ENCODE data around the gene CELF2.
A peak's percentile ranks its signal among the peaks of the same experiment; 100 is the strongest.

Gene CELF2

DNA sequence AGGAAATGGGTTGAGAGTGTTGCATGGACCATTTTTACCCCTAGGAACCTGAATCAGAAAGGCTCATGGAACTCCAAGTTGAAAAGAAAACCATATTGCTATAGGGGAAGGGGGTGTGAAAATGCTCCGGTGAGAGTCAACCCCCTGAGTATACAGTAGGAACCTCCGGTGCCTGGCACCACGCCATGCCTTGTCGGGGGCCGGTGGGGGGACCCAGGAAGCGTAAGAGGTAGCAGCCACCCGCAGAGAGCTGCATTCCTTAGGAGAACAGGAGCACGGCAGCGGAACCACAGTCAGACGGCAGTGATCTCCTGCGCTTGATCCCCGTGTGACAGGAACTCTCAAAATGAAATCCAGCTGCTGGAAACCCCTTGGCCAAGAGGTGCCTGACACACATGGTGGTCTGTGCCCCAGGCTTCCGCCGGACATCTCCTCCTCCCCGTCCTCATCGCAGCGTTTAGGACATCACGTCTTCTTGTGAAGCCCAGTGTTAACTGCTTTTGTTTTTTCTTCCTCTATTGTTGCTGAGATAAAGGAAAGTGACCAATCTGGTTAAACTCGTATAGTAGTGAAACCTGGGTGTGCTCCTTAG lies 186.8 kb downstream of the CELF2 start:
- H3K4me3 ChIP-seq (ENCODE audit: low read depth, low read length), result no peak overlapping the region
- TF ChIP-seq, protein P1, sequence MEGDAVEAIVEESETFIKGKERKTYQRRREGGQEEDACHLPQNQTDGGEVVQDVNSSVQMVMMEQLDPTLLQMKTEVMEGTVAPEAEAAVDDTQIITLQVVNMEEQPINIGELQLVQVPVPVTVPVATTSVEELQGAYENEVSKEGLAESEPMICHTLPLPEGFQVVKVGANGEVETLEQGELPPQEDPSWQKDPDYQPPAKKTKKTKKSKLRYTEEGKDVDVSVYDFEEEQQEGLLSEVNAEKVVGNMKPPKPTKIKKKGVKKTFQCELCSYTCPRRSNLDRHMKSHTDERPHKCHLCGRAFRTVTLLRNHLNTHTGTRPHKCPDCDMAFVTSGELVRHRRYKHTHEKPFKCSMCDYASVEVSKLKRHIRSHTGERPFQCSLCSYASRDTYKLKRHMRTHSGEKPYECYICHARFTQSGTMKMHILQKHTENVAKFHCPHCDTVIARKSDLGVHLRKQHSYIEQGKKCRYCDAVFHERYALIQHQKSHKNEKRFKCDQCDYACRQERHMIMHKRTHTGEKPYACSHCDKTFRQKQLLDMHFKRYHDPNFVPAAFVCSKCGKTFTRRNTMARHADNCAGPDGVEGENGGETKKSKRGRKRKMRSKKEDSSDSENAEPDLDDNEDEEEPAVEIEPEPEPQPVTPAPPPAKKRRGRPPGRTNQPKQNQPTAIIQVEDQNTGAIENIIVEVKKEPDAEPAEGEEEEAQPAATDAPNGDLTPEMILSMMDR (IDR thresholded peaks at IDR 0.05; ENCODE audit: low read depth, low read length), result no peak
- TF ChIP-seq, protein P2, sequence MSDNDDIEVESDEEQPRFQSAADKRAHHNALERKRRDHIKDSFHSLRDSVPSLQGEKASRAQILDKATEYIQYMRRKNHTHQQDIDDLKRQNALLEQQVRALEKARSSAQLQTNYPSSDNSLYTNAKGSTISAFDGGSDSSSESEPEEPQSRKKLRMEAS (IDR thresholded peaks at IDR 0.05; ENCODE audit: low read depth, low read length), result no peak
- TF ChIP-seq MYC (IDR thresholded peaks at IDR 0.05; ENCODE audit: low read depth, low read length) (no peak), POLR2A (IDR thresholded peaks at IDR 0.05; ENCODE audit: extremely low read depth, insufficient read length) (no peak)

DNA sequence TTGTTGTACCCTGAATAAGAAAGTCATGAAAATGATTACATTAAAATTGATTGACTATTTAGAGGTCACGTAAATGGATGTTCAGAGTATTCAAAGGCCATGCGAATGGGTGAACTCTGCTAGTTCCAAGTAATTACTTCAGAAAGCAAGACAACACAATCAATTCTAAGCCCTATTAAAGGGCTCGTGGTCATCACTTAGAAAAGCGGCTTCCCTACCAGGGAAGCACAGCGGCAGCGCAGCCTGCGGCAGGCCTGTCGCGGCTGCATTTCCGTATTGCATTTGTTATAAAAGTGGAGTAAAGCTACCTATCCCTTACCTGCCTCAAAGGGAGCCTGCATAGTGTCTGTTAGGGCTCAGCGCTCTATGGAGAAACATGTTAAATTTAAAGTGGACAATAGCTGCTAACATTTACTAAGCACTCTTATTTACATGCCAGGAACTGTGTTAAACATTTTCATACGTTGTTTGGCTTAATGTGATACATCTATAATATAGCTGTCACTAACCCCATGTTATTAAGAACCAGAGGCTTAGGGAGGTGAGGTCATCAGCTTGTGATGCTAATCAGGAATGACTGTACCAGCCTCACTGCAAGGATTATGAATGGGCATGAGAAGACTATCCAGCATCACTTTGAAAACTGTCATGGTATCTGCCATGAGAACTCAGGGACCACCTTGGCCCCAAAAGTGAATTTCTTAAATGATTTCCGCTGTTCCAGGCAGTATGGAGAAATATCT lies 187.5 kb downstream of the CELF2 start:
- DNase-seq (ENCODE audit: low read depth), result no peak
- TF ChIP-seq, protein P1 (IDR thresholded peaks at IDR 0.05; ENCODE audit: low read depth, low read length), result no peak
- TF ChIP-seq, protein P2 (IDR thresholded peaks at IDR 0.05; ENCODE audit: low read depth, low read length), result no peak
- TF ChIP-seq POLR2A (IDR thresholded peaks at IDR 0.05; ENCODE audit: extremely low read depth, insufficient read length) (no peak), MYC (IDR thresholded peaks at IDR 0.05; ENCODE audit: low read depth, low read length) (no peak)
- H3K4me3 ChIP-seq (ENCODE audit: low read depth, low read length), result no peak overlapping the region

More for the DNA sequence above, 186.8 kb downstream of the CELF2 start:
- no peak for DNase-seq (ENCODE audit: low read depth)

DNA sequence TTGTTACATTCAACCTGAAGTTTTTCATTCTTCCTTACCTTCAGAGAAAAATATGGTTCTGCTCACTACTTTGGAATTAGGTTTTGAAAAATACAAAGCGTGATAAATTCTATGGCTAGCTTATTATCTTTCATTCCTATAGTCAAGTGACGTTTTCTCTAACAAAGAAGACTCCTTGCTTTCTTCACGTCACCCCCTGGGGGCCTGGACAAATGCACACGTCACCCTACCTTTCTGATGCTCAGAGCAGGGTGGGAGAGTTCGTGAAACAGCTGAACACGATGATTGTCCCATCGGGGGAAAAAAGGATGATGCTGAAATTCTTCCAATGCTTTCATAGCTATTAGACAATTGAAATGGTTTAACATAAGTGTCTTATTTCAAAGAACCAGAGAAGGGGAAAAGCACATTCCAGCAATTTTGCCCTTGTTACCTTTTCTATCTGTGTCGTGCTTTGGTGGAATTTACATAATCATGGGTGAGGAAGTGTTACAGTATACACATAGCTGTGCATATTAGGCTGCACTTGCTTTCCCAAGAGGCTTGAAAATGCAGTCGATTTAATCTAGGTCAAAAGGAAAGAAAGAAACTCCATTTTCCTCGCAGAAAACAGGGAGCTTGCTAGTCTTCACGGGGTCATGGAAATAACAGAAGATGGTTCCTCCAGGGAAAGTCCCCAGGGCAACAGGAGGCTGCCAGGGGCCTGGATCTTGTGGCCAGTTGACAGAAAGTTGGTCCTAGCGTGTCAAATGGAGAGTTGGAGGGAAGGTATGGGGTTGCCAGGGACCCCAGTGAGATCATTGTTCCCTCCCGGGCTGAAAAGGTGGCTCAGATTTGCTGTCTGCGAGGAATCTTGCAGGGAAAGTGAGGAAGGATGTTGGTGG lies 189.2 kb downstream of the CELF2 start:
- H3K4me3 ChIP-seq (ENCODE audit: low read depth, low read length), result no peak overlapping the region
- no peak for DNase-seq (ENCODE audit: low read depth)
- no peak for TF ChIP-seq MYC (IDR thresholded peaks at IDR 0.05; ENCODE audit: low read depth, low read length)
- TF ChIP-seq POLR2A (IDR thresholded peaks at IDR 0.05; ENCODE audit: extremely low read depth, insufficient read length), result no peak
- TF ChIP-seq, protein P1 (IDR thresholded peaks at IDR 0.05; ENCODE audit: low read depth, low read length), result no peak
- TF ChIP-seq, protein P2 (IDR thresholded peaks at IDR 0.05; ENCODE audit: low read depth, low read length), result no peak

DNA sequence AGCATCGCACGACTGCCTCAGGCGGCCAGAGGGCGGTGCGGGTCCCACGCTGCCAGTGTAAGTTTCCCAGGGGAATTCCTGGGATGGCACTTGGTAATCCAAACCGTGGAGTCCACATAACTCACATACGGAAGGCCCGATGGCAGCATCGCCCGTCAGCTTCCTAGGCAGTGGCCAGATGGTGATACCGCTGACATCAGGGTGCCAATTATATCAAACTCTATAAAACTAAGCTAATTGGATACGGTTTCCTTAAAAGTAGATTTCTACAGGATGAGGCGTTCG lies 189.8 kb downstream of the CELF2 start:
- DNase-seq (ENCODE audit: low read depth), result no peak
- H3K4me3 ChIP-seq (ENCODE audit: low read depth, low read length), result no peak overlapping the region
- TF ChIP-seq, protein P2 (IDR thresholded peaks at IDR 0.05; ENCODE audit: low read depth, low read length), result no peak
- TF ChIP-seq POLR2A (IDR thresholded peaks at IDR 0.05; ENCODE audit: extremely low read depth, insufficient read length) (no peak), MYC (IDR thresholded peaks at IDR 0.05; ENCODE audit: low read depth, low read length) (no peak)
- TF ChIP-seq, protein P1 (IDR thresholded peaks at IDR 0.05; ENCODE audit: low read depth, low read length), result no peak

DNA sequence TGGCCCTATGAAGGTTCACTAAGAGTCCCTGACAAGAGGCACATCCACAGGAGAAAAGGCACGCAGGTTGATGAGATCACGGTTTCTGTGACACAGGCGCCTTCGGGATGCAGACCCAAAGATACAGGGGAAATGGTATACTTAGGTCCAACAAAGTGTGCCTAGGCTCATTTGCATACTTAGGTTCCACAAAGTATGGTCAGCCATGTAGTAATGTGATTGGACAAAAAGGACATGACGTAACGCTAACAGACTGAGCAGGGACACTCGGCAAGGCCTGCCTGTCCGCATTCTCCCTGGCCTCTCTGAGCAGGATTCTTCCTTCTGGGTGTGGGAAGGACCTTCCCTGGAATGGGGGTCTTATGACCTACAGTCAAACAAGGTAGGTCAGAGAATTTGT lies 190.6 kb downstream of the CELF2 start:
- TF ChIP-seq, protein P2 (IDR thresholded peaks at IDR 0.05; ENCODE audit: low read depth, low read length), result no peak
- TF ChIP-seq POLR2A (IDR thresholded peaks at IDR 0.05; ENCODE audit: extremely low read depth, insufficient read length) (no peak), MYC (IDR thresholded peaks at IDR 0.05; ENCODE audit: low read depth, low read length) (no peak)
- TF ChIP-seq, protein P1 (IDR thresholded peaks at IDR 0.05; ENCODE audit: low read depth, low read length), result no peak
- peak; percentile 13 for DNase-seq (ENCODE audit: low read depth)
- no peak overlapping the region for H3K4me3 ChIP-seq (ENCODE audit: low read depth, low read length)

Measured in NB4 (cell line).